H9 (cell line): ENCODE measurements around the gene GJB5. TPM values are rescaled to one million over a fixed set of nuclear protein-coding genes. Genes with fewer than 3 reads are reported as not detected.

ENCODE experiments used
- DNase-seq: peaks from one replicate; pipeline ENCODE4 v3.0.0-alpha.2; 2017
- H2AFZ ChIP-seq: one replicate; pipeline ENCODE4 v1.6.1; 2013; ENCODE audit warnings: mild to moderate bottlenecking, low read length, control low read depth, moderate library complexity
- H2AK5ac ChIP-seq: 2 replicates; pipeline ENCODE4 v1.6.1; 2013; ENCODE audit warnings: low read length, control low read depth, mixed read lengths; ENCODE audit not compliant: insufficient read length
- H2BK120ac ChIP-seq: one replicate; pipeline ENCODE4 v1.6.1; 2013; ENCODE audit warnings: low read depth, mild to moderate bottlenecking, low read length, control low read depth, inconsistent platforms; ENCODE audit not compliant: poor library complexity, severe bottlenecking
- H2BK12ac ChIP-seq: 2 replicates; pipeline ENCODE4 v1.6.1; 2013; ENCODE audit warnings: low read length, control low read depth, mixed read lengths, low read depth; ENCODE audit not compliant: insufficient read length
- H2BK15ac ChIP-seq: 2 replicates; pipeline ENCODE4 v1.6.1; 2013; ENCODE audit warnings: low read depth, low read length, control low read depth
- H2BK20ac ChIP-seq: one replicate; pipeline ENCODE4 v1.6.1; 2013; ENCODE audit warnings: low read depth, mild to moderate bottlenecking, low read length, control low read depth, inconsistent platforms; ENCODE audit not compliant: poor library complexity, severe bottlenecking
- H2BK5ac ChIP-seq: 2 replicates; pipeline ENCODE4 v1.6.1; 2013; ENCODE audit warnings: low read length, control low read depth, mixed read lengths; ENCODE audit not compliant: insufficient read length
- H3K14ac ChIP-seq: 2 replicates; pipeline ENCODE4 v1.6.1; 2013; ENCODE audit warnings: low read length, control low read depth; ENCODE audit not compliant: insufficient read depth
- H3K18ac ChIP-seq: 2 replicates; pipeline ENCODE4 v1.6.1; 2013; ENCODE audit warnings: low read depth, mild to moderate bottlenecking, mixed read lengths, low read length, control low read depth; ENCODE audit not compliant: insufficient read length
- H3K23ac ChIP-seq: 2 replicates; pipeline ENCODE4 v1.6.1; 2013; ENCODE audit warnings: low read length, control low read depth, mixed read lengths, low read depth; ENCODE audit not compliant: insufficient read length
- H3K23me2 ChIP-seq: 2 replicates; pipeline ENCODE4 v1.6.1; 2013; ENCODE audit warnings: low read depth, mild to moderate bottlenecking, mixed read lengths, low read length, control low read depth; ENCODE audit not compliant: insufficient read length, poor library complexity, severe bottlenecking
- H3K27ac ChIP-seq: 2 replicates; pipeline ENCODE4 v1.5.1; 2013; ENCODE audit warnings: low read length, control low read depth, mixed read lengths, low read depth; ENCODE audit not compliant: insufficient read length
- H3K27me3 ChIP-seq: 2 replicates; pipeline ENCODE4 v1.6.1; 2013; ENCODE audit warnings: low read length, control low read depth, inconsistent platforms; ENCODE audit not compliant: insufficient read depth
- H3K4ac ChIP-seq: 2 replicates; pipeline ENCODE4 v1.6.1; 2013; ENCODE audit warnings: low read depth, mild to moderate bottlenecking, control low read depth, inconsistent platforms, low read length, moderate library complexity
- H3K4me1 ChIP-seq: 2 replicates; pipeline ENCODE4 v1.6.1; 2013; ENCODE audit warnings: low read length, control low read depth, inconsistent platforms; ENCODE audit not compliant: insufficient read depth
- H3K4me2 ChIP-seq: 2 replicates; pipeline ENCODE4 v1.6.1; 2013; ENCODE audit warnings: low read length, control low read depth, mixed read lengths; ENCODE audit not compliant: insufficient read length, insufficient read depth
- H3K56ac ChIP-seq: 2 replicates; pipeline ENCODE4 v1.6.1; 2013; ENCODE audit warnings: low read depth, mild to moderate bottlenecking, mixed read lengths, low read length, control low read depth; ENCODE audit not compliant: insufficient read length
- H3K79me1 ChIP-seq: 2 replicates; pipeline ENCODE4 v1.6.1; 2013; ENCODE audit warnings: low read depth, mild to moderate bottlenecking, moderate library complexity, low read length, control low read depth, inconsistent platforms; ENCODE audit not compliant: insufficient read depth, poor library complexity, severe bottlenecking
- H3K79me2 ChIP-seq: 2 replicates; pipeline ENCODE4 v1.6.1; 2013; ENCODE audit warnings: low read length, control low read depth, inconsistent platforms; ENCODE audit not compliant: insufficient read depth
- H3K9ac ChIP-seq: 2 replicates; pipeline ENCODE4 v1.6.1; 2013; ENCODE audit warnings: low read length, control low read depth, mixed read lengths; ENCODE audit not compliant: insufficient read length; ENCODE audit errors: extremely low read depth
- H3K9me3 ChIP-seq: one replicate; pipeline ENCODE4 v1.6.1; 2013; ENCODE audit warnings: low read depth, low read length, inconsistent platforms; ENCODE audit not compliant: control insufficient read depth
- H3T11ph ChIP-seq: one replicate; pipeline ENCODE4 v1.6.1; 2013; ENCODE audit warnings: mild to moderate bottlenecking, low read length, control low read depth, inconsistent platforms
- H4K20me1 ChIP-seq: one replicate; pipeline ENCODE4 v1.6.1; 2013; ENCODE audit not compliant: control insufficient read depth, insufficient read length, insufficient read depth
- H4K5ac ChIP-seq: 2 replicates; pipeline ENCODE4 v1.6.1; 2013; ENCODE audit warnings: low read depth, mild to moderate bottlenecking, mixed read lengths, low read length, control low read depth; ENCODE audit not compliant: insufficient read length
- H4K8ac ChIP-seq: replicated peaks from 2 replicates; pipeline ENCODE4 v1.6.1; 2013; ENCODE audit warnings: low read length, control low read depth, mixed read lengths, low read depth; ENCODE audit not compliant: insufficient read length
- H4K91ac ChIP-seq: 2 replicates; pipeline ENCODE4 v1.6.1; 2013; ENCODE audit warnings: low read depth, mild to moderate bottlenecking, moderate library complexity, mixed read lengths, low read length, control low read depth; ENCODE audit not compliant: insufficient read length
- H3K27ac Mint-ChIP-seq, 3 experiments: 2 replicates in 2 of 3; 3 replicates in 1 of 3; pipeline ENCODE4 v1.8.0; 2020 to 2021; ENCODE audit warnings: mixed read lengths in 3 of 3, mild to moderate bottlenecking in 1 of 3, moderate library complexity in 1 of 3
- H3K27me3 Mint-ChIP-seq: 2 replicates; pipeline ENCODE4 v1.8.0; 2021; ENCODE audit warnings: low read depth, mild to moderate bottlenecking, moderate library complexity, mixed read lengths
- H3K36me3 Mint-ChIP-seq, 3 experiments: 2 replicates in 2 of 3; 3 replicates in 1 of 3; pipeline ENCODE4 v1.8.0; 2020 to 2021; ENCODE audit warnings: low read depth in 3 of 3, mixed read lengths in 3 of 3; ENCODE audit not compliant: insufficient read depth in 1 of 3
- H3K4me1 Mint-ChIP-seq, 2 experiments: 2 replicates each; pipeline ENCODE4 v1.8.0; 2020; ENCODE audit warnings: mixed read lengths in 2 of 2
- H3K4me3 Mint-ChIP-seq, 2 experiments: 2 replicates in 1 of 2; 3 replicates in 1 of 2; pipeline ENCODE4 v1.8.0; 2020 to 2021; ENCODE audit warnings: mild to moderate bottlenecking in 2 of 2, mixed read lengths in 2 of 2, moderate library complexity in 1 of 2
- H3K9me3 Mint-ChIP-seq, 2 experiments: 2 replicates in 1 of 2; 3 replicates in 1 of 2; pipeline ENCODE4 v1.8.0; 2020; ENCODE audit warnings: mild to moderate bottlenecking in 2 of 2, mixed read lengths in 2 of 2, moderate library complexity in 1 of 2
- CTCF ChIP-seq: fragments of 200-600 bp; sonication (generic); conservative IDR thresholded peaks from 3 replicates; pipeline ENCODE4 v1.8.0; 2021; ENCODE audit warnings: antibody characterized with exemption, mild to moderate bottlenecking
- WGBS: extraction: QIAGEN DNeasy Blood & Tissue Kit; methylation state at CpG from one replicate; pipeline ENCODE4 v1.1.7; 2013; ENCODE audit warnings: missing lambda C conversion rate, low lambda C conversion rate, mixed read lengths; ENCODE audit not compliant: insufficient read length; ENCODE audit errors: extremely low coverage; 5-methylcytosine and 5-hydroxymethylcytosine counted together
- total RNA-seq: library from RNA; stranded (reverse); gene quantifications from 2 replicates; pipeline ENCODE4 v1.2.1, GENCODE V29; 2021

Gene GJB5
- total RNA-seq, 1 experiment from 2014 or later: 0.22 TPM

- Histone ChIP-seq H3K23ac (no peak overlapping the region), H2BK20ac (no peak overlapping the region), H3K79me2 (no peaks in the 10 kb centered on the region), H4K5ac (no peak overlapping the region), H2BK5ac (no peak overlapping the region), H3K27ac (no peak overlapping the region), H3K4ac (no peak overlapping the region), H3K56ac (no peak overlapping the region), H4K91ac (no peak overlapping the region), H3K23me2 (no peaks in the 10 kb centered on the region), H2BK120ac (no peak overlapping the region), H2AFZ (no peak overlapping the region), H3K4me2 (no peak overlapping the region), H4K20me1 (no peaks in the 10 kb centered on the region), H4K8ac (no peak overlapping the region), H3K14ac (no peak overlapping the region), H3K9ac (no peak overlapping the region), H3K79me1 (no peaks in the 10 kb centered on the region), H3K4me1 (no peaks in the 10 kb centered on the region), H2BK12ac (no peak overlapping the region), H3T11ph (no peak overlapping the region), H2AK5ac (no peak overlapping the region), H3K27me3 (no peaks in the 10 kb centered on the region; the same call in 1 of the 2 replicates), H3K18ac (no peak overlapping the region), H3K9me3 (no peaks in the 10 kb centered on the region), H2BK15ac (no peak overlapping the region)
- DNase-seq: no peak
- H3K36me3 Mint-ChIP-seq: no peaks in the 10 kb centered on the region
- WGBS: no CpG with 5 or more reads among the region's 4 CpGs
- no peak overlapping the region for H3K27ac Mint-ChIP-seq
- H3K4me1 Mint-ChIP-seq: peaks cover 0 to 3% of the 10 kb centered on the region in 2 experiments; a peak in 1 of 4 replicates
- no peak for TF ChIP-seq CTCF
- no peaks in the 10 kb centered on the region for H3K9me3 Mint-ChIP-seq
- H3K27me3 Mint-ChIP-seq: peaks cover 39% of the 10 kb centered on the region
- H3K4me3 Mint-ChIP-seq: no peak overlapping the region
Observed at GRCh38 chr1:34708106-34708505, 46.7 kb upstream of the GJB5 start.
